Measurements from ENCODE around the gene COX6A2.

- TF ChIP-seq POLR2AphosphoS5 (IDR thresholded peaks at IDR 0.05; ENCODE audit: insufficient read depth, low read depth, low read length) = no peak
- TF ChIP-seq CTCF (IDR thresholded peaks at IDR 0.05; ENCODE audit: extremely low read depth in 1 of 2, insufficient read depth in 1 of 2, low read depth in 1 of 2, low read length in 2 of 2) = no peak
- no peak for TF ChIP-seq POLR2A (IDR thresholded peaks at IDR 0.05; ENCODE audit: low read depth, low read length)
- no peak for TF ChIP-seq JUN (IDR thresholded peaks at IDR 0.05; ENCODE audit: borderline replicate concordance, insufficient read depth, insufficient read length, low read depth)
- no peak for TF ChIP-seq MAX (IDR thresholded peaks at IDR 0.05; ENCODE audit: insufficient read depth, insufficient read length)
- TF ChIP-seq MYC (IDR thresholded peaks at IDR 0.05; ENCODE audit: low read depth, low read length) = no peak
- TF ChIP-seq EZH2 (IDR thresholded peaks at IDR 0.05; ENCODE audit: borderline replicate concordance, low read depth, low read length, severe bottlenecking) = no peak
These were observed 24.5 kb upstream of the COX6A2 start for GRCh38 chr16:31452631-31453106.
